Glutamatergic neuron (in vitro differentiated cells): ENCODE data around the gene CHKA. TPM values are rescaled to one million over a fixed set of nuclear protein-coding genes. Genes with fewer than 3 reads are reported as not detected.

Experiments
- DNase-seq: peaks from one replicate; pipeline ENCODE4 v3.0.0; 2022
- H3K27ac Mint-ChIP-seq: one replicate; pipeline ENCODE4 v1.8.0; 2020; ENCODE audit warnings: mild to moderate bottlenecking, mixed read lengths, inconsistent platforms; ENCODE audit not compliant: unreplicated experiment
- H3K27me3 Mint-ChIP-seq: one replicate; pipeline ENCODE4 v1.8.0; 2020; ENCODE audit warnings: mild to moderate bottlenecking, moderate library complexity, mixed read lengths, inconsistent platforms; ENCODE audit not compliant: unreplicated experiment
- H3K36me3 Mint-ChIP-seq: one replicate; pipeline ENCODE4 v1.8.0; 2020; ENCODE audit warnings: mild to moderate bottlenecking, mixed read lengths, inconsistent platforms; ENCODE audit not compliant: unreplicated experiment
- H3K4me1 Mint-ChIP-seq: one replicate; pipeline ENCODE4 v1.8.0; 2020; ENCODE audit warnings: mild to moderate bottlenecking, low read depth, mixed read lengths, inconsistent platforms; ENCODE audit not compliant: unreplicated experiment
- H3K4me3 Mint-ChIP-seq: one replicate; pipeline ENCODE4 v1.8.0; 2020; ENCODE audit warnings: mild to moderate bottlenecking, mixed read lengths, inconsistent platforms; ENCODE audit not compliant: unreplicated experiment
- H3K9me3 Mint-ChIP-seq: one replicate; pipeline ENCODE4 v1.8.0; 2020; ENCODE audit warnings: mild to moderate bottlenecking, moderate library complexity, mixed read lengths, inconsistent platforms; ENCODE audit not compliant: unreplicated experiment
- CTCF ChIP-seq: fragments of 200-600 bp; sonication (generic); IDR thresholded peaks from one replicate; pipeline ENCODE4 v1.5.0; 2021; ENCODE audit not compliant: partially characterized antibody, unreplicated experiment
- total RNA-seq: library from RNA; stranded (reverse); fragmentation: NEBNext Ultra II Directional; extraction: Animal tissue kit (Norgen Biotek cat#: 25700); gene quantifications from one replicate; pipeline ENCODE4 v1.2.1, GENCODE V29; 2021; ENCODE audit not compliant: unreplicated experiment

Gene CHKA
- total RNA-seq, 1 donor from 2014 or later, result 74.1 TPM

GRCh38 chr11:68145120-68145866, 24.1 kb upstream of the CHKA start:
- Mint-ChIP-seq H3K27me3 (peaks cover 4% of the 10 kb centered on the region), H3K9me3 (peaks cover 4% of the 10 kb centered on the region), H3K4me3 (no peak overlapping the region), H3K36me3 (no peaks in the 10 kb centered on the region), H3K27ac (no peak overlapping the region), H3K4me1 (peaks cover 4% of the 10 kb centered on the region)
- DNase-seq, result no peak
- no peak for TF ChIP-seq CTCF

- no peak for TF ChIP-seq CTCF
- DNase-seq, result no peak
- H3K4me1 Mint-ChIP-seq, result no peaks in the 10 kb centered on the region
- H3K27me3 Mint-ChIP-seq, result peaks cover 3% of the 10 kb centered on the region
- peaks cover 4% of the 10 kb centered on the region for H3K9me3 Mint-ChIP-seq
- no peaks in the 10 kb centered on the region for H3K36me3 Mint-ChIP-seq
- no peak overlapping the region for H3K4me3 Mint-ChIP-seq
- H3K27ac Mint-ChIP-seq, result no peak overlapping the region
Measured at GRCh38 chr11:68143310-68143689, 22.1 kb upstream of the CHKA start.

GRCh38 chr11:68142441-68143309, 21.5 kb upstream of the CHKA start:
- peaks cover 2% of the 10 kb centered on the region for H3K9me3 Mint-ChIP-seq
- no peak overlapping the region for H3K4me3 Mint-ChIP-seq
- no peak for TF ChIP-seq CTCF
- H3K27ac Mint-ChIP-seq, result no peak overlapping the region
- H3K36me3 Mint-ChIP-seq, result peaks cover 4% of the 10 kb centered on the region
- peaks cover 3% of the 10 kb centered on the region for H3K27me3 Mint-ChIP-seq
- DNase-seq, result no peak
- H3K4me1 Mint-ChIP-seq, result no peaks in the 10 kb centered on the region

GRCh38 chr11:68142028-68142412, 20.8 kb upstream of the CHKA start:
- TF ChIP-seq CTCF, result no peak
- peaks cover 3% of the 10 kb centered on the region for H3K27me3 Mint-ChIP-seq
- DNase-seq, result no peak
- no peaks in the 10 kb centered on the region for H3K4me1 Mint-ChIP-seq
- H3K27ac Mint-ChIP-seq, result no peak overlapping the region
- H3K4me3 Mint-ChIP-seq, result no peak overlapping the region
- peaks cover 5% of the 10 kb centered on the region for H3K36me3 Mint-ChIP-seq
- peaks cover 2% of the 10 kb centered on the region for H3K9me3 Mint-ChIP-seq
